ENCODE results near the gene VEGFA.

DNA sequence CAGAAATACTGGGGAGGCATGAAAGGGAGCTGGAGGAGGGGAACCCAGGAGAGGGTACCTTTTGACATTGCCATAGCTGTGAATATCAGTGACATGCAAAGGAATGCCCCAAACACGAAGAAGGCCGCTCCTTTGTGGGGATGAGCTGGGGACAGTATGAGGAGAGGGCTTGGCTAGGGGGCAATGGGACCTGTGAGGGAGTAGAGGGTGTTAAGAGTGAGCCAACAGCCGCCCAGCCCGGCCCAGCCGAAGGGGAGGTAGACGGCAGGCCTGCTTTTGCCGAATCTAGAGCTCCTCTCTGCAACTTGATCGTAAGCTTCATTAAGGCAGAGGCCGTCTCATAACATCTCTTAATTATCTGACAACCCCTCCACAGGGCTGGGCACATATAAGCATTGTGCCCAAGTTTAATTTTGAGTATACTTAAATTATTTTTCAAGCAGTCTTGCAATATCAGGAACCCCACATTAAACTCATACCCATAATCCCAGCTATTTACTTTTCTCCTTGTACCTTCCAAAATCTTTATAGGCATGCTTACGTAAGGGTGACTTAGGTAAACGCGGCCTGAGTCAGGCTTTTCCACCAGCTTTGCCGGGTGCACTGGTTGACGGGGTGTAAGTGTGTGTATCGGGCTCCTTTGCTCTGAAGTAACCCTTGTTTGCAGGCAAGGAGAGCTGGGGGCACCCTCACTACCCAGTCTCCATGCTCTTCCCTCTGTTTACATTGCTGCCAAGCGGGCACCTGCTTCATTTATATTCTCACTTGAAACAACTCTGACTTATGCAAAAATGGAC lies 24.9 kb upstream of the VEGFA start:
- no peak for TF ChIP-seq ZNF274 (IDR thresholded peaks at IDR 0.05; ENCODE audit: low read depth, low read length)
- no peak for TF ChIP-seq YY1 (IDR thresholded peaks at IDR 0.05; ENCODE audit: insufficient read depth, insufficient read length)

Measured in NT2/D1 (cell line).